Thyroid gland (tissue), 4 donors: ENCODE data around the gene BNIP3. TPM values are rescaled to one million over a fixed set of nuclear protein-coding genes. Genes with fewer than 3 reads are reported as not detected.

Experiments
- DNase-seq, 2 donors: peaks; one replicate each; pipeline ENCODE4 v3.0.0-alpha.2; 2019
- H3K27ac ChIP-seq, 3 donors: fragments of 200-600 bp; sonication (generic); 1 replicate in 2 of 3; 2 replicates in 1 of 3; pipeline ENCODE4 v1.5.1; 2016 to 2019; ENCODE audit warnings: mild to moderate bottlenecking in 1 of 3, moderate library complexity in 1 of 3
- H3K27me3 ChIP-seq: fragments of 200-600 bp; sonication (generic); one replicate; pipeline ENCODE4 v1.5.1; 2019
- H3K36me3 ChIP-seq, 2 donors: fragments of 200-600 bp; sonication (generic); one replicate each; pipeline ENCODE4 v1.5.1; 2016 to 2019
- H3K4me1 ChIP-seq, 2 donors: fragments of 200-600 bp; sonication (generic); one replicate each; pipeline ENCODE4 v1.5.1; 2017 to 2019
- H3K4me3 ChIP-seq, 3 donors: fragments of 200-600 bp; sonication (generic); replicated peaks in 1 of 3; 1 replicate in 2 of 3; 2 replicates in 1 of 3; pipeline ENCODE4 v1.5.1; 2016; ENCODE audit warnings: mild to moderate bottlenecking in 1 of 3
- H3K9me3 ChIP-seq: fragments of 200-600 bp; sonication (generic); one replicate; pipeline ENCODE4 v1.5.1; 2017
- CTCF ChIP-seq, 6 experiments: fragments of 200-600 bp in 3 of 6; fragments of 450-650 bp in 3 of 6; sonication (generic) in 3 of 6; IDR thresholded peaks; one replicate each; pipeline ENCODE4 v1.5.1; 2016 to 2019; ENCODE audit warnings: antibody characterized with exemption in 6 of 6, mild to moderate bottlenecking in 2 of 6, inconsistent platforms in 1 of 6, moderate library complexity in 1 of 6
- POLR2A ChIP-seq, 2 donors: fragments of 450-650 bp; IDR thresholded peaks; one replicate each; pipeline ENCODE4 v1.6.1; 2017; ENCODE audit warnings: antibody characterized with exemption in 2 of 2, mild to moderate bottlenecking in 2 of 2, moderate library complexity in 1 of 2
- WGBS, 2 donors: methylation state at CpG; one replicate each; pipeline ENCODE4 v1.1.5; 2017; 5-methylcytosine and 5-hydroxymethylcytosine counted together
- intact Hi-C: fragments of 100-400 bp; cut with DNase I; formaldehyde crosslinking; loops from one replicate; pipeline ENCODE4 v1.15.1; 2023
- total RNA-seq, 4 donors: library from RNA; depleted of rRNA; stranded (reverse); fragments of >200 nt; gene quantifications; one replicate each; pipeline ENCODE4 v1.2.3, GENCODE V29; 2016

BNIP3 gene
- total RNA-seq, 4 donors from 2014 or later = 54.4 to 124 (median 90.2) TPM

GRCh38 chr10:131947631-131948347 lies 33.9 kb downstream of the BNIP3 start:
- no peaks in the 10 kb centered on the region for H3K4me1 ChIP-seq
- intact Hi-C loops = no loop called here
- H3K27me3 ChIP-seq = no peaks in the 10 kb centered on the region
- 89 to 91% methylated on average over 18 of the region's 18 CpGs for WGBS, 2 donors
- H3K4me3 ChIP-seq = no peak overlapping the region
- DNase-seq = no peak
- H3K36me3 ChIP-seq = peaks cover 33 to 47% of the 10 kb centered on the region in 2 donors
- H3K9me3 ChIP-seq = no peaks in the 10 kb centered on the region
- H3K27ac ChIP-seq = no peak overlapping the region
- TF ChIP-seq POLR2A (IDR thresholded peaks at IDR 0.05) = no peak
- no peak for TF ChIP-seq CTCF (IDR thresholded peaks at IDR 0.05)

- no peak for TF ChIP-seq CTCF (IDR thresholded peaks at IDR 0.05)
- no peak for TF ChIP-seq POLR2A (IDR thresholded peaks at IDR 0.05)
- intact Hi-C loops = no loop called here
- Histone ChIP-seq H3K36me3 (peaks cover 33 to 50% of the 10 kb centered on the region in 2 donors), H3K9me3 (no peaks in the 10 kb centered on the region), H3K27ac (no peak overlapping the region), H3K4me3 (no peak overlapping the region), H3K4me1 (no peaks in the 10 kb centered on the region), H3K27me3 (no peaks in the 10 kb centered on the region)
- no peak for DNase-seq
- WGBS, 2 donors = 96 to 99% methylated on average over 7 to 14 of the region's 14 CpGs
Measured at GRCh38 chr10:131946880-131947279, 34.8 kb downstream of the BNIP3 start.

GRCh38 chr10:131946321-131946751 lies 35.4 kb downstream of the BNIP3 start:
- DNase-seq = no peak
- H3K4me1 ChIP-seq = no peaks in the 10 kb centered on the region
- H3K27me3 ChIP-seq = no peaks in the 10 kb centered on the region
- TF ChIP-seq CTCF (IDR thresholded peaks at IDR 0.05) = no peak
- no peak for TF ChIP-seq POLR2A (IDR thresholded peaks at IDR 0.05)
- WGBS, 2 donors = 90 to 92% methylated on average over 14 of the region's 14 CpGs
- no peaks in the 10 kb centered on the region for H3K9me3 ChIP-seq
- intact Hi-C loops = no loop called here
- H3K27ac ChIP-seq = no peak overlapping the region
- H3K36me3 ChIP-seq = peaks cover 33 to 52% of the 10 kb centered on the region in 2 donors
- H3K4me3 ChIP-seq = no peak overlapping the region

- H3K9me3 ChIP-seq = no peaks in the 10 kb centered on the region
- TF ChIP-seq POLR2A (IDR thresholded peaks at IDR 0.05) = no peak
- no peak for TF ChIP-seq CTCF (IDR thresholded peaks at IDR 0.05)
- H3K36me3 ChIP-seq = peaks cover 32 to 60% of the 10 kb centered on the region in 2 donors
- WGBS, 2 donors = 96 to 97% methylated on average over 20 to 24 of the region's 28 CpGs
- intact Hi-C loops = no loop called here
- no peak overlapping the region for H3K4me3 ChIP-seq
- DNase-seq = no peak
- no peaks in the 10 kb centered on the region for H3K4me1 ChIP-seq
- no peaks in the 10 kb centered on the region for H3K27me3 ChIP-seq
- no peak overlapping the region for H3K27ac ChIP-seq
Measured at GRCh38 chr10:131944976-131945695, 36.6 kb downstream of the BNIP3 start.

GRCh38 chr10:131944412-131944811 lies 37.3 kb downstream of the BNIP3 start:
- Histone ChIP-seq H3K9me3 (no peaks in the 10 kb centered on the region), H3K27ac (no peak overlapping the region), H3K4me3 (no peak overlapping the region), H3K27me3 (no peaks in the 10 kb centered on the region), H3K36me3 (peaks cover 29 to 59% of the 10 kb centered on the region in 2 donors), H3K4me1 (no peaks in the 10 kb centered on the region)
- DNase-seq = no peak
- 81 to 95% methylated on average over 4 of the region's 4 CpGs for WGBS, 2 donors
- intact Hi-C loops = no loop called here
- TF ChIP-seq POLR2A (IDR thresholded peaks at IDR 0.05) = no peak
